Panc1 (cell line): Measurements from ENCODE around the gene RELL1. TPM values are rescaled to one million over a fixed set of nuclear protein-coding genes. Genes with fewer than 3 reads are reported as not detected.

Experiments used
- ATAC-seq: fragments of 200-7000 bp; cut with Tn5 transposase; 2 replicates; pipeline ENCODE4 v1.9.1; 2020; ENCODE audit warnings: mild to moderate bottlenecking, moderate library complexity
- BruUV-seq: library from RNA; stranded (reverse); fragments of 400-500 nt; replicated peaks from 2 replicates; lab custom pipeline; 2021; lab: Mats Ljungman, UMichigan
- CTCF ChIA-PET: fragments of 300-600 bp; sonication (Branson Sonifier 250); formaldehyde crosslinking; loops from one replicate; lab custom pipeline; 2022; ENCODE audit warnings: antibody characterized with exemption; lab: Charles Lee
- POLR2A ChIA-PET: fragments of 300-600 bp; sonication (Branson Sonifier 250); formaldehyde crosslinking; loops from one replicate; lab custom pipeline; 2022; ENCODE audit warnings: antibody characterized with exemption; lab: Charles Lee
- DNase-seq: peaks from one replicate; pipeline ENCODE4 v3.0.0-alpha.2; 2010; ENCODE audit warnings: low read depth, low spot score
- H3K27ac ChIP-seq: 2 replicates; pipeline ENCODE4 v1.5.1; 2011; ENCODE audit warnings: mild to moderate bottlenecking, low read length, inconsistent platforms
- H3K27me3 ChIP-seq: fragments of 200-500 bp; sonication (Bioruptor generic); 2 replicates; pipeline ENCODE4 v1.6.0; 2014; ENCODE audit warnings: low read length, inconsistent platforms; ENCODE audit not compliant: control insufficient read depth, insufficient read depth
- H3K36me3 ChIP-seq: fragments of 200-500 bp; sonication (Bioruptor generic); 2 replicates; pipeline ENCODE4 v1.5.1; 2014; ENCODE audit warnings: inconsistent platforms, mild to moderate bottlenecking, low read length, moderate library complexity; ENCODE audit not compliant: control insufficient read depth, insufficient read depth
- H3K4me1 ChIP-seq: 2 replicates; pipeline ENCODE4 v1.5.1; 2011; ENCODE audit warnings: inconsistent platforms, mild to moderate bottlenecking, low read length, moderate library complexity; ENCODE audit not compliant: control insufficient read depth, insufficient read depth
- H3K4me3 ChIP-seq, 2 experiments: 2 replicates each; pipeline ENCODE4 v1.5.1; 2011 to 2012; ENCODE audit warnings: low read depth in 2 of 2, low read length in 2 of 2, mild to moderate bottlenecking in 2 of 2, inconsistent platforms in 1 of 2, moderate library complexity in 1 of 2
- H3K9me3 ChIP-seq: fragments of 200-500 bp; sonication (Bioruptor generic); 2 replicates; pipeline ENCODE4 v1.5.1; 2014; ENCODE audit warnings: low read depth, mild to moderate bottlenecking, inconsistent platforms, low read length, moderate library complexity; ENCODE audit not compliant: control insufficient read depth, insufficient read depth
- POLR2AphosphoS5 ChIP-seq: IDR thresholded peaks from 2 replicates; pipeline ENCODE4 v1.6.1; 2012; ENCODE audit warnings: mild to moderate bottlenecking, low read depth, low read length, moderate library complexity
- REST ChIP-seq, 2 experiments: IDR thresholded peaks; 2 replicates each; pipeline ENCODE4 v1.6.1; 2011 to 2012; ENCODE audit warnings: low read depth in 2 of 2, control low read depth in 1 of 2, low read length in 1 of 2, mild to moderate bottlenecking in 1 of 2, moderate library complexity in 1 of 2; ENCODE audit not compliant: insufficient read depth in 1 of 2
- SIN3A ChIP-seq: IDR thresholded peaks from 2 replicates; pipeline ENCODE4 v1.6.1; 2012; ENCODE audit warnings: low read depth, mild to moderate bottlenecking, low read length, moderate library complexity, borderline replicate concordance; ENCODE audit not compliant: insufficient read depth
- TCF7L2 ChIP-seq: IDR thresholded peaks from 2 replicates; pipeline ENCODE4 v1.6.1; 2011; ENCODE audit warnings: mild to moderate bottlenecking, low read depth, low read length, inconsistent platforms
- in situ Hi-C: cut with HindIII; loops from 2 replicates; pipeline ENCODE4 v1.10.0; 2016; ENCODE audit warnings: low sequenced_read_pairs, low pct_unique_long_range_greater_than_20kb
- intact Hi-C: fragments of 100-400 bp; cut with micrococcal nuclease; formaldehyde crosslinking; loops from one replicate; pipeline ENCODE4 v1.10.0; 2022; ENCODE audit not compliant: unreplicated experiment
- total RNA-seq: library from RNA; stranded (reverse); gene quantifications from one replicate; pipeline ENCODE4 v1.2.1, GENCODE V29; 2021; ENCODE audit not compliant: unreplicated experiment
- TF ChIP-seq, protein P1 (sequence below): fragments of 450-650 bp; IDR thresholded peaks from 2 replicates; pipeline ENCODE4 v1.5.1; 2017; ENCODE audit warnings: mild to moderate bottlenecking

The RELL1 gene
- total RNA-seq, 1 experiment from 2014 or later: 29.1 TPM

- Histone ChIP-seq H3K4me3 (no peak overlapping the region), H3K9me3 (no peaks in the 10 kb centered on the region), H3K36me3 (no peaks in the 10 kb centered on the region), H3K27ac (no peak overlapping the region), H3K4me1 (no peaks in the 10 kb centered on the region), H3K27me3 (no peaks in the 10 kb centered on the region)
- in situ Hi-C loops (no loop called here), intact Hi-C loops (no loop called here)
- POLR2A ChIA-PET: no interaction called here
- BruUV-seq: no TSS peak
- no peak for DNase-seq
- no peak for ATAC-seq
- CTCF ChIA-PET: no interaction called here
- TF ChIP-seq REST (IDR thresholded peaks at IDR 0.05; ENCODE audit: insufficient read depth in 1 of 2, low read depth in 2 of 2, low read length in 1 of 2) (no peak), TCF7L2 (no peak), SIN3A (no peak), POLR2AphosphoS5 (no peak)
- TF ChIP-seq, protein P1, sequence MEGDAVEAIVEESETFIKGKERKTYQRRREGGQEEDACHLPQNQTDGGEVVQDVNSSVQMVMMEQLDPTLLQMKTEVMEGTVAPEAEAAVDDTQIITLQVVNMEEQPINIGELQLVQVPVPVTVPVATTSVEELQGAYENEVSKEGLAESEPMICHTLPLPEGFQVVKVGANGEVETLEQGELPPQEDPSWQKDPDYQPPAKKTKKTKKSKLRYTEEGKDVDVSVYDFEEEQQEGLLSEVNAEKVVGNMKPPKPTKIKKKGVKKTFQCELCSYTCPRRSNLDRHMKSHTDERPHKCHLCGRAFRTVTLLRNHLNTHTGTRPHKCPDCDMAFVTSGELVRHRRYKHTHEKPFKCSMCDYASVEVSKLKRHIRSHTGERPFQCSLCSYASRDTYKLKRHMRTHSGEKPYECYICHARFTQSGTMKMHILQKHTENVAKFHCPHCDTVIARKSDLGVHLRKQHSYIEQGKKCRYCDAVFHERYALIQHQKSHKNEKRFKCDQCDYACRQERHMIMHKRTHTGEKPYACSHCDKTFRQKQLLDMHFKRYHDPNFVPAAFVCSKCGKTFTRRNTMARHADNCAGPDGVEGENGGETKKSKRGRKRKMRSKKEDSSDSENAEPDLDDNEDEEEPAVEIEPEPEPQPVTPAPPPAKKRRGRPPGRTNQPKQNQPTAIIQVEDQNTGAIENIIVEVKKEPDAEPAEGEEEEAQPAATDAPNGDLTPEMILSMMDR: no peak
Observed at GRCh38 chr4:37591349-37591748, 94.8 kb downstream of the RELL1 start.

- POLR2A ChIA-PET: no interaction called here
- Histone ChIP-seq H3K4me1 (no peaks in the 10 kb centered on the region), H3K27ac (no peak overlapping the region), H3K27me3 (no peaks in the 10 kb centered on the region), H3K36me3 (no peaks in the 10 kb centered on the region), H3K4me3 (no peak overlapping the region), H3K9me3 (no peaks in the 10 kb centered on the region)
- DNase-seq (no peak), ATAC-seq (no peak)
- in situ Hi-C loops: no loop called here
- BruUV-seq: no TSS peak
- CTCF ChIA-PET: no interaction called here
- intact Hi-C loops: no loop called here
- TF ChIP-seq POLR2AphosphoS5 (no peak), SIN3A (no peak), REST (IDR thresholded peaks at IDR 0.05; ENCODE audit: insufficient read depth in 1 of 2, low read depth in 2 of 2, low read length in 1 of 2) (no peak), TCF7L2 (no peak)
- TF ChIP-seq, protein P1: no peak
Observed at GRCh38 chr4:37590016-37590415, 96.2 kb downstream of the RELL1 start.
